HG02938 (cell line): Measurements from ENCODE around the gene SHISA6.
"Not testable (repeated sequence)": the region's sequence is repeated elsewhere in the genome, so short reads cannot be mapped to it uniquely, and the experiment has no call there.

Experiments used
- ATAC-seq: cut with Tn5 transposase; IDR thresholded peaks from one replicate; pipeline ENCODE4 v1.9.1; 2021; ENCODE audit warnings: mild to moderate bottlenecking, moderate library complexity; ENCODE audit not compliant: unreplicated experiment

Gene SHISA6

DNA sequence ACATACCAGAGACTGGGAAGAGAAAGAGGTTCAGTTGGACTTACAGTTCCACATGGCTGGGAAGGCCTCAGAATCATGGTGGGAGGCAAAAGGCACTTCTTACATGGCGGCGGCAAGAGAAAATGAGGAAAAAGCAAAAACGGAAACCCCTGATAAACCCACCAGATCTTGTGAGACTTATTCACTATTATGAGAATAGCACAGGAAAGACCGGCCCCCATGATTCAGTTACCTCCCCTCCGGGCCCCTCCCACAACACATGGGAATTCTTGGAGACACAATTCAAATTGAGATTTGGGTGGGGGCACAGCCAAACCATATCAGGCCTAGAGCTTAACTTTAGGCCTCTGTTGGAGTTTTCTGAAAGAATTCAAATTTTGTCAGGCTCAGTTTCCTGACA, 60.9 kb downstream of the SHISA6 start:
- ATAC-seq = not testable (repeated sequence)

DNA sequence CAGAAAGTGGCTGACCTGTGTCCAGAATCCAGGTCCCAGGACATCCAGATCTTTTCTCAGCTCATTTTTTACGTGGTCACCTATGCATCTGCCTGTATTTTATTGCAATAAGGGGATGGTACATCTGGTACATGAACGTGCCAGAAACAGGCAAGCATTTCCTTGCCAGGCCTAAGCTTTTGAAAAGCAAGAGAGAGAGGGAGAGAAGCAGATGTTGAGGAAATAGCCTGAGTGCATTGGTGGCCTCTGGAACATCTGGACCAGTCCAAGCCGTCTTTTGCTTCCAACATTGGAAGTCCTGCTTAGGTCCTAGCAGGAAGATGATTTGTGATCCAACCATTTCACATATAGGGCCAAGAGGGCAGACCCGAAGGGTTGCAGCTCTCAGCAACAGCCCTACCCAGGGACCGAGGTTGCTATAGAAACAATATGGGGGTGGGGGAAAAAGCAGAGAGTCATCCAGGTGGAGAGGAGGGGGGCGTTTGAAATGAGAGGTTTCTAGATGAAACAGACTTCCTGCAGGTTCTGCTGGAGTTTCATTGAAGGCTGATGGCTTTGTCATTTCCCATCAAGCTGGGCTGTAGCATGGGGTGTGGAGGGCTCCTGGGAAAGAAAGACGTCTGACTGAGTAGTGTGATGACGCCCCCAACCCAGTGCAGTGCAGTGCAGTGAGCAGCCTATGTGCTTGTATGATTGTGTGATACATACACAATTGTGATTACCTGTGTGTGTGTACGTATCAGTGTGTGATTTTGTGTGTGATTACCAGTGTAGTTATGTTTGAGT, 61.6 kb downstream of the SHISA6 start:
- no peak for ATAC-seq

DNA sequence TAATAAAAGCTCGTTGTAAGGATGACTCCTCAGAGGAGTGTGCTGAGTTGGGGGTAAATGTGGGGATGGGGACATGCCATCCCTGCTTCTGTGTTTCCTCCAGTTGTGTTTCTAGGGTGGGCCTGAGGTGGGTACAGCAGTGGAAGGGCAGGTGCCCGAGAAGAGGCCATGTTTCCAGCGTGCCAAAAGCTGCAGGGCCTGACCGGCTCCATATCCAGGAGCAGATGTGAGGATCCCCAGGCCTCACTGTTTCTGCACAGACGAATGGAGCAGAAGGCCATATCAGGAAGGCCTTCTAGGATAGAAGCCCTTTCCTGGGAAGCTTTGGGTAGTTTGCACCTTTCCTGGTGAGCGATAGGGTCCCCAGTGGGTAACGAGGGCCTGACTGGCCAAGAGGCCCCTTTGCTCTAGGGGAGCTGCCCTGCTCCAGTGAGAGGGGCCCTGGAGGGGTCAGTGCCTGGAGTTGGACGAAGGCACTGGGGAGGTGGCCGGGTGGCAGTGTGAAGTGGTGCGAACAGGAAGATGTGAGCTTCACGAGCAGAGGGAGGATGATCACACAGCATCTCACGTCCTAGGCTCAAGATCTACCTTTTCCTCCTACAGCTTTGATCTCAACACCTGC, 62.9 kb downstream of the SHISA6 start:
- ATAC-seq = no peak

DNA sequence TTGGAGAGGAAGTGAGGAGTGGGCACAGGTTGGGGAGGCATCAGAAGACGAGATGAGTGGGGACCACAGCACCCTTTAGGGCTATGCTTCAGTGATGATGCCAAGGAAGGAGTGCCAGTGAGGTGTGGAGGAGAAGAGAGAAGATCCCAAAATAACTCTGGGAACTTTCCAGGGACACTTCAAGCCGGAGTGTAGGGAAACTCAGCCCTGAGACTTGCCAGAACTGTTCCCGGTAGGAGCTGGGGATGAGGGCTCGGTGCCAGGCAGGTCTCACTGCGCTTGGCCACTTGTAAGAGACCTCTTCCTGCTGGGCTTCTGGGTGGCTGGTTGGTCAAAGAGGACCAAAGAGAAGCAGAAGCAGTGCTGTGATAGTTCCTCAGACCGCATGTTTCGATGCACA, 63.6 kb downstream of the SHISA6 start:
- no peak for ATAC-seq

DNA sequence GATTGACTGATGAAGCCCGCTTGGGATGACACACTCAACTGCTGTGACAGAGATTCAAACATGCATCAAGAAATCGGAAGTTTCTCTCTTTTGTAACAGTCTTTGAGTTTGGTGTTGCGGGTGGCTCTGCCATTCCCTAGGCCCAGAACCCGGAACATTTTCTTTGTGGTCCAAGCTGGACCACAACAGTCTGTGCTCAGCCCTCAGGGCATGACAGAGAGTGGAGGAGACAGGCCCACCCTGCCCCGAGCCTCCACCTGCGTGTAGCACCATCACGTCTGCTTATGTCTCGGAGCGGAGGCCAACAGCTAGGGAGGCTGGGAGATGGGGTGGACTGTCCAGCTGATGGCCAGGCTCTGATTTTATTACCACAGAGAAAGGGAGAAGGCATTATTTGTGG, 64.5 kb downstream of the SHISA6 start:
- ATAC-seq = no peak

DNA sequence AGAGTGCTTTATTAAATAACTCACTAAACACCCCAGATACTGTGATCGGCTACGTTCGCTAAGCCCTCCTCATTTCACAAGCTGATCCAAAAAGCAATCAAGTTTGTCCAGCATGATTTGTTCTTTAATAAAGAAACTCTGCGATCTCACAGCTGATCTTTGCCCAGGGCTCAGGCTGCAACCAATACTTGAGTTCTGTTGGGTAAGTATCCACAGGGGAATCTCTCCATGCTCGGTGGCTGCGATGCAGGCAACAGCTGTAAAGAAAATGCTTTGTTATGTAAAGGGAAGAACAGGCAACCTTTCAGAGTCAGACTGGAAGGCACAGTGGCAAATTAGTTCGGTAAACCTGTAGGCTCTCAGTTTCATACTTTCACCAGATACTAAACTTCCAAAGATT, 67.5 kb downstream of the SHISA6 start:
- no peak for ATAC-seq

DNA sequence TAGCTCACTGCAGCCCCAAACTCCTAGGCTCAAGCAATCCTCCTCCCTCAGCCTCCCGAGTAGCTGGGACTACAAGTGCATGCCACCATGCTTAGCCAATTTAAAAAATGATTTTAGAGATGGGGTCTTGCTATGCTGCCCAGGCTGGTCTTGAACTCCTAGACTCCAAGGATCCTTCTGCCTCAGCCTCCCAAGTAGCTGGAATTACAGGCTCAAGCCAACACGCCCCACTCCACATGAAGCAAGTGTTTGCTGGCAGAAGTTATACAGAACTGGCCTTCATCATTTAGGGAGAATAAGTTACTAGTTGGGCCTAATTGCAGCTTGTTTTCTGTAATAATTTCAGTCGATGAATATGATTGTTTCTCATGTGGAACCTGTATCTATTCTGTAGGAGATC, 68.0 kb downstream of the SHISA6 start:
- no peak for ATAC-seq

DNA sequence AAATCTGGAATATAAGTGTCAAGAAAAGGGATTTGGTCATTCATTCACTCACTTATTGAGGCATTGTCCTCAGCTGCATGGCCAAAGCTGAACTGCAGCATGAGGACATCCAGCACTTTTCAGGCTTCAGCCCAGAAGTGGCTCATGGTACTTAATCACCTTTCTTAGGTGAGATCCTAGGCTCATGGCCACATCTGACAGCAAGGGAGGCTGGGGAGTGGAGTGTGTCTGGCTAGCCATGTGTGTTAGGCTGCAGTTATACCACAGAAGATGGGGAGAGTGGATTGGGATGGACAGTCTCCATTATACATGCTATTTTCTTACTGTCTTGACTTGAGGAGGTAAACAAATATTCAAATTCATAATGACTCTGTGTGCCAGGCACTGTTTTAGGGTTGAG, 68.8 kb downstream of the SHISA6 start:
- ATAC-seq = no peak

DNA sequence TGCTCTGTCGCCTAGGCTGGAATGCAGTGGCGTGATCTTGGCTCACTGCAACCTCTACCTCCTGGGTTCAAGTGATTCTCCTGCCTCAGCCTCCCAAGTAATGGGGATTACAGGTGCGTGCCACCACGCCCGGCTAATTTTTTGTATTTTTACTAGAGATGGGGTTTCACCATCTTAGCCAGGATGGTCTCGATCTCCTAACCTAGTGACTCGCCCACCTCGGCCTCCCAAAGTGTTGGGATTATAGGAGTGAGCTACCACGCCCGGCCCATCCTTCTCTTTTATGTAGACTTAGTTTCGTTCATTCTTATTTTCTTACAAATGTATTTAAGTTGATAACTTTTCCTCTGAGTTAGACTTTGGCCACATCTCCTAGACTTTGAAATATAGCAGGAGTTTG, 75.4 kb downstream of the SHISA6 start:
- ATAC-seq = not testable (repeated sequence)

DNA sequence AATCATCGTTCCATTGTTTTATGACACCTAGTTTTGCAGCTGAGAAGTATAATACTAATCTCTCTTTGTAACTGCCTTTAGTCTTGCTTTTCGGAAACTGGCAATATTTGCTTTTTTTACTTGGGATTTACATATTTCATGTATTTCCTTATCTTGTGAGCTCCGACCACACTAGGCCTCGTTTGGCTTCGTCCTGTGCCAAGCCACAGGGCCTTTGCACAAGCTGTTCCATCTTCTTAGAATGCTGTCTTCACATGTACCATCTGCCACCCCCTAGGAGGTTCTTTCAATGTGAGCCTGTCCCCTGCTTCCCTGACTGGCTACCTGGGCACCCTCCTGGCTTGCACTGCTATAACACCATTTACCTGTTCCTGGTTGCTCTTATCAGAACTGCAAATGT, 77.2 kb downstream of the SHISA6 start:
- ATAC-seq = no peak

DNA sequence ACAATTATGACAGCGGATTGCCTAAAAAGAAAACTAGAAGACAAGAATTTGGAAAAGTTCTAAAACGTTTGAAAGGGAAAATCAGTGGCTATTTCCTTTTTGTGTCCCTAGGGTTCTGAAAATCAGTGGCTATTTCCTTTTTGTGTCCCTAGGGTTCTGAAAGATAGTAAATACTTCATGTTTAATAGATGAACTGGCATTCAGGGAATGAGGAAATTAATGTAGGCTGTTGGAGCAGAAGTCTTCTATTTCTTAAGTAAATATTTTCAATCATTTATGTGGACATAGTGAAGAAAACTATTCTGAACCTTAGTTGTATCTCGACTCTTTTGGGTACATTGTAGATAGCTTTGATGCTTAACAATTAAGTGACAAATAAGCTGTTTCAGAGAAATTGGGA, 78.9 kb downstream of the SHISA6 start:
- no peak for ATAC-seq

DNA sequence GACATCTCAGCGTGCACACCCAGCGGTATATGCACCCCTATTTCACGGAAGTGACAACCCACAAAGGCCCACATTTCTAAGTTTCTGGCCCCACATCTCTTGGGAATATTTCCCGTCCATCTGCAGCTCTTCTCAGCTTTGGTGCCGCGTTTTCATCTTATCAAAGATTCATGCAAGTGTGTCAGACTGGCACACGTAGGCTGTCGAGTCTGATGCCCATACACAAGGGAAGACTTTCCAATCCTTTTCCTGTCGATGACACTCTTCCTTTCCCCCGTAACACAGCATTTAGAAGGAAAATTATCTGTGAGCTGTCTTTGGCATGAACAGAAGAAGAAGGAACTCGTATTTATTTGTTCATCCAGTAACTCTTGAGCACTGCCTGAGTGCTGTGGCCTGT, 83.0 kb downstream of the SHISA6 start:
- ATAC-seq = no peak

DNA sequence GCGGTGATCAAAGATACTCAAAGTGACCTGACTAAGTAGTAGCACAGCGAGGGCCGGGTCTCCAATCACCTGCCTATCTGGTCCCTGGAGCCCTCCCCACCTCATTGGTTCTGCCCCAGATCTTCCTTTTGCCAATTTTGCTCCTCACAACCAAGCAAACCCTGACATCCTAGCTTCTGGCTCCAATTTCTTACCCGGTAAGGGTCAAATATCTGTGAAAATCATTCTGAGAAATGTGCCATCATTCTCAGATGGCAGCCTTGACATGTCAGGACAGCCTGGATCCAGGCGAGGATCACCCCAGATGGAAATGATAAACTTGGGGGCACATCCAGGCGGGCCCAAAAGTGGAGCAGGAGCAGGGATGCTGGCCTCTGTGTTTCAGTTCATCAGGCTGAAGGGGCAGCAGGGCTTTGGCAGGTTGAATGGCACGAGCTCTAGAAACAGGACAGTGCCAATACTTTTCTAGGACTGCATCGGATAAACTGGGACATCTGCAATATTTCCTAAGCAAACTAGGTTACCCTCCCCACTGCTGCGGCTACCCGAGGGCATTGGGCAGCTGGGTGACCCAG, 83.9 kb downstream of the SHISA6 start:
- no peak for ATAC-seq

DNA sequence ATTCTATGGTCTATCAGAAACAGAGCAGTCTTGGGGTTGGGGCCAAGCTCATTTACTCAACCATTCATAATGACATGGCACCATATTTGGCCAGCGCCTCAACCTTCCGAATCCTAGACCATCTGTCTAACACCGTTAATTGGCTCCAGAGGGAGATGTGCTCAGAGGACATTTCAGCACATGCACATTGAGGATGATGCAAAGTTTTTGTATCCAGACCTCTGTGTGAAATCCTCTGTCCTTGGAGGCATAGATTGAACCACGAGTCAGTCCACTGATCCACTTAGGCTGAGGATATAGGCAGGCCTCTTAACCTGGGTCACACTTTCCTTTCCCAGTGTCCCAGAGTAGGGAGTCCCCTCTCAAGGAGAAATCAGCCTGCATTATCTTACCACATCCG, 85.5 kb downstream of the SHISA6 start:
- no peak for ATAC-seq

DNA sequence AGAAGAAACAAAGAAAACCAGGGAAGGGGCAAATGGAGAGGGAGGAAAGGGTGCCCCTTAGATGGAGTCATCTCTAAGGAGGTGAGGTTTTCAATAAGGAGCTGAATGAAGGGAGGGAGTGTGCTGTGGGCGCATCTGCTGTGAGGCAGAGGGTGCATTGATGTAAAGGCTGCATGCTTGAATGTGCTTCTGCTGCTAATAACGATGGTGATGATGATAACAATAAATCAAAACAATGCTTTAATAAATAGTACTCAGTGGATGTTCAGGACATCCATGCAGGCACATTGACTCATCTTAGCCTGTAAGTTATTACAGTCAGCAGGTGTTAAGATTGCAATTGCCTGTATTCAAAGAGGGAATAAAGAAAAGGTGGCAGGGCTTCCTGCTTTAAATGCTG, 87.8 kb downstream of the SHISA6 start:
- no peak for ATAC-seq

DNA sequence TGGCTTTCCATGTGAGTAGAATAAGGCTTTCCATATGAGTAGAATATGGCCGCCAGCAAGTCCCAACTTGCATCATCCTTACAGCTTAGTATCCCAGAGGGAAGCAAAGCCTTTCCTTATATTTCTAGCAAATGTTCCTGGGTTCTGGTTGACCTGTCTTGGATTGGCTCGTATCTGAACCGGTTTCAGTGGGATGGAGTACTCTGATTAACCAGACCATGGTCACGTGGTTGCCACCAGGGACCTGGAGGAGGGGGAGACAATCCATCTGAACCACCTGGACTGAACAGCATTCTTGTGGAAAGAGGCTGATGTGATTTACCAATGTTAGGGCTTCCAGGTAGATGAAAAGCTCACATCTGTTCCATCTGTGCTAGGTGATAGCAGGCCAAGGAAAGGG, 89.0 kb downstream of the SHISA6 start:
- no peak for ATAC-seq

DNA sequence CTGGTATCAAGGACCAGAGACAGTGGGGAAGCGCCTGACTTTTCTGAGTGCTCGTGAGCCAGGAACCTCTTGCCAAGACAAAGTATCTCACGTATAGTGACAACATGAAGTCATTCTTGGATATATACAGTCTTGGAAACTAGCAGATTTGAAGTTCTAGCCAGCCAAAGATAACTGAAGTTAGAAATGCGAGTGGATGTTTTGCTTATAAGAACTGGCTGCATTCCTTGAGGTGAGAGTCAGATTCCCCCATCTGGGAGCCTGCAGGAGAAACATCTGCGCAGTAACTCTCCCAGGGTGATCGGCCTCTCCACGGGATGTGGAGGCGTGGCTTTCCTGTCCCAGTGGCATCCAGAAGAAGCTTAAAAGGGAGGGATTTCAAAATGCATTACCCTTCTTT, 89.8 kb downstream of the SHISA6 start:
- ATAC-seq = no peak

DNA sequence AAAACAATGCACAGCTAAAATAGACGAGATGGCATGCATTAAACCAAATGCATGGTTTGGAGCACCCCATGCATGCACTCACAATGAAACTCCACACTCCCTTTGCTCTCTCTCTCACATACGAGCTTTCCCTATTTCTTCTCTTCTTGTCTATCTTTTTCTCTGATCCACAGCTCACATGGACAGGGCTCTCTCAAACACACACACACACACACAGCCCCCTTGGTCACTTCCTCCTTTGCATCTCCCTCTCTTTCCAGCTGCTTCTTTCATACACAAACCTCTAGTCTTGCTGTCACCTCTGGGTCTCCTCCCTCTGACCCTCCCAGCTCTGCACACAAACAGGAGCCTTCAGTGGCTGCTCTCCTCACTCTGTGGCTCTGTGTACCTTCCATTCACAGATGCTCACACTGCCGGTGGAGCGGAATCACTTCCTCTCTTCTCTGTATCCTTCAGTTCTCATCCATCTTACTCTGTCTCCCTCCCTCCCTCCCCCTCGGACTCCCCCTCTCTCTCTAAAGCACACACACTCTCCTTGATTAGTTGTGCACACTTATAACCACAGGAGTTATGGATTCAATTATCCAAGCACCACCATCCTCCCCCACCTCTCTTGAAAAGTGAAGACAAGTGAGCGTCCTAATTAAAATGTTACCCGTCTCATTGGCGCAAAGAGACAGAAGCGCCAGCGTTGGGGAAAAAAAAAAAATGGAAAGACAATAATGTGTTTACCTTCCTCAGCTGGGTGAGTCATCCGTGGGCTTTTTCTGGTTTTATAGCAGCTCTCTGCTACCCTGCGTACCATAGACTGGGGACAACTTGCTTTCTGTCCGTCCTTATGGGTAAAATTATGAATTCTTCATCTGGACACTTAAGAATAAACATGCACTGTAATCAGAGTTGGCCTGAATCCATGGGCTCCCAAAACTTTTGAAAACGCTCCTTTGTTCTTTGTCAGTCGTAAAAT, 90.8 kb downstream of the SHISA6 start:
- ATAC-seq = no peak

DNA sequence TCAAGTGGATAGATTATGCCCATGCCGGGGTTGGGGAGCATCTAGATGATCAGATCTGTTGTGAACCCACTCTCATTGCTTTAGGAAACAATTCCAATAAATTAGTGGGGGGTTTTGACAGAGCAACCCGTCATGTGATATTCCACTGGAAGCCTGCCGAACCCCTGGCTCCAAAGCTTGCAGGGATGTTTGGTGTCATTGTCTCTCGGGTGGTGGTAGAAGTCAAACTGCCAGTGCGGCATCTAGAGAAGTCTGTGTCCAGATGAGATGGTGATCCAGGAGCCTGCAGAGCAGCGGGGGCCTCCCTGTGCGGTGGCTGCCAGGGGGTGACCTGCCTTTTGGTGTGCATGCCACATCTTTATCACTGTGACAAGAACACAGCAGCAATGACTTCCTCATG, 91.7 kb downstream of the SHISA6 start:
- ATAC-seq = no peak

DNA sequence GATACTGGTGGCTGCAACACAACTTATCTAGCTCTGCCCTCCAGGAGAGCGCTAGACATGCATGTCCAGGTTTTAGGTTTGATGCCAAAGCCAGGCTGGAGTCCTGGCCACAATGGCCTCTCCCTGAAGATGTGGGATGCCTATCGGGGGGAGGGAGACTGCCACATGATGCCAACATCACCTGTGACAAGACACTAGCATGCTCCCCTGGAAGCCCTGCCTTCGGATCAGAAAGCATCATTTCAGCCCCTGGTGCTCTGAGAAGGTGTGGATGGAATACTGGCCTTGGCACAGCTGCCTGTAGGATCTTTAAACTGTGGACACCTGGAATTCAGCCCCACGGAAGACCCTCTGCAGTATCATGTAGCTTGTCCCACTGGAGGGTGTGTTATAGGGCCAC, 93.5 kb downstream of the SHISA6 start:
- no peak for ATAC-seq

DNA sequence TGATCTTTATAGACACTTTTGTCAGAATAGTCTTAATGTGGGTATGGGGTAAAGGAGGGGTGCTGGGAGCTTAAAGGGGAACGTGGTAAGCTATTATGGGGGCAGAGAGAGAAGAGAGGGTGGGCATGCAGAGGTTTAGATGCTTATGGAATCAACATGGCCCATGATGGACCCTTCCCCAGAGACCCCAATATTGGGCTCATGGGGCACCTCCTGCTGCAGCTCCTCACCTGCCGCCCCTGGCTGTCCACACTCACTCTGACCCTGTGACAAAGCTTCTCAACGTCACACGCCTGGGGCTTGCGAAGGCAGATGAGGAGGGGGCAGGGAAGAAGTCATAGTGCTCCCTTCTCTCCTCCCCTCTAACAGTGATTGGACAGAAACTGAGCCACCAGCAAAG, 95.3 kb downstream of the SHISA6 start:
- ATAC-seq = no peak
